Measurements from ENCODE around the gene ATCAY.

GRCh38 chr19:3975144-3975543, 94.7 kb downstream of the ATCAY start:
- TF ChIP-seq POLR2A (IDR thresholded peaks at IDR 0.05) (no peak), CTCF (IDR thresholded peaks at IDR 0.05 in 8 of 11, conservative IDR thresholded peaks at IDR 0.05 in 3 of 11) (no peak), POLR2AphosphoS5 (IDR thresholded peaks at IDR 0.05) (peak in 2 of 3 donors; percentile 5 to 38)
